ENCODE measurements around the gene DSE.
"Not testable (repeated sequence)": the region's sequence is repeated elsewhere in the genome, so short reads cannot be mapped to it uniquely, and the experiment has no call there.

The DSE gene

GRCh38 chr6:116370760-116371119 is at the start of gene DSE:
DSE (plus strand) TSS chr6:116370947; CDS start chr6:116399251, 28,304 bp downstream.
- DNase-seq: no peak

- not testable (repeated sequence) for DNase-seq
Observed at GRCh38 chr6:116321933-116322332, 48.8 kb upstream of the DSE start.

GRCh38 chr6:116323863-116324262 is 46.9 kb upstream of the DSE start:
- no peak for DNase-seq

GRCh38 chr6:116325634-116326132 is 45.1 kb upstream of the DSE start:
- not testable (repeated sequence) for DNase-seq

GRCh38 chr6:116326181-116326671 is 44.5 kb upstream of the DSE start:
- no peak for DNase-seq

- no peak for DNase-seq
Observed at GRCh38 chr6:116326996-116327395, 43.8 kb upstream of the DSE start.

GRCh38 chr6:116327803-116328527 is 42.8 kb upstream of the DSE start:
- DNase-seq: no peak

GRCh38 chr6:116328528-116328903 is 42.2 kb upstream of the DSE start:
- no peak for DNase-seq

- no peak for DNase-seq
Observed at GRCh38 chr6:116329156-116329555, 41.6 kb upstream of the DSE start.

GRCh38 chr6:116330511-116330910 is 40.2 kb upstream of the DSE start:
- no peak for DNase-seq

GRCh38 chr6:116332096-116332495 is 38.7 kb upstream of the DSE start:
- no peak for DNase-seq

- not testable (repeated sequence) for DNase-seq
Observed at GRCh38 chr6:116334638-116335409, 35.9 kb upstream of the DSE start.

GRCh38 chr6:116335612-116336215 is 35.0 kb upstream of the DSE start:
- DNase-seq: no peak

- DNase-seq: no peak
Observed at GRCh38 chr6:116338943-116339342, 31.8 kb upstream of the DSE start.

GRCh38 chr6:116340625-116341024 is 30.1 kb upstream of the DSE start:
- not testable (repeated sequence) for DNase-seq

- no peak for DNase-seq
Observed at GRCh38 chr6:116349216-116349615, 21.5 kb upstream of the DSE start.

GRCh38 chr6:116351101-116351500 is 19.6 kb upstream of the DSE start:
- no peak for DNase-seq

GRCh38 chr6:116352515-116353471 is 18.0 kb upstream of the DSE start:
- no peak for DNase-seq

- DNase-seq: no peak
Observed at GRCh38 chr6:116354236-116354635, 16.5 kb upstream of the DSE start.

GRCh38 chr6:116355796-116356195 is 15.0 kb upstream of the DSE start:
- no peak for DNase-seq

- DNase-seq: no peak
Observed at GRCh38 chr6:116359131-116359530, 11.6 kb upstream of the DSE start.

- DNase-seq: no peak
Observed at GRCh38 chr6:116359835-116360234, 10.9 kb upstream of the DSE start.
